GM12878 (cell line): ENCODE results near the gene NUP210L. TPM values are rescaled to one million over a fixed set of nuclear protein-coding genes. Genes with fewer than 3 reads are reported as not detected.

Experiments
- BHLHE40 ChIP-seq, 2 experiments: fragments of 450-650 bp in 1 of 2; IDR thresholded peaks; 2 replicates each; pipeline ENCODE4 v1.6.1; 2011 to 2017; ENCODE audit warnings: low read depth in 2 of 2, borderline replicate concordance in 1 of 2, improper control_type of control experiment in 1 of 2, low read length in 1 of 2, mild to moderate bottlenecking in 1 of 2
- DPF2 ChIP-seq: fragments of 450-650 bp; IDR thresholded peaks from 2 replicates; pipeline ENCODE4 v1.6.1; 2017; ENCODE audit warnings: mild to moderate bottlenecking
- MXI1 ChIP-seq: fragments of 150-350 bp; IDR thresholded peaks from 2 replicates; pipeline ENCODE4 v1.6.1; 2011; ENCODE audit warnings: low read depth, mild to moderate bottlenecking, inconsistent platforms, low read length, improper control_type of control experiment
- RUNX3 ChIP-seq: IDR thresholded peaks from 2 replicates; pipeline ENCODE4 v1.6.1; 2012; ENCODE audit warnings: low read length, inconsistent platforms
- SMARCA5 ChIP-seq: fragments of 450-650 bp; IDR thresholded peaks from 2 replicates; pipeline ENCODE4 v1.6.1; 2017; ENCODE audit warnings: mild to moderate bottlenecking
- TAF1 ChIP-seq: IDR thresholded peaks from 2 replicates; pipeline ENCODE4 v1.6.1; 2011; ENCODE audit warnings: mild to moderate bottlenecking, low read depth, low read length, borderline replicate concordance
- TARDBP ChIP-seq: IDR thresholded peaks from 2 replicates; pipeline ENCODE4 v1.6.1; 2016; ENCODE audit warnings: borderline replicate concordance
- TBL1XR1 ChIP-seq: IDR thresholded peaks from 2 replicates; pipeline ENCODE4 v1.6.1; 2012; ENCODE audit warnings: low read depth, low read length, improper control_type of control experiment
- polyA plus RNA-seq, 11 experiments: library from polyadenylated mRNA; depleted of rRNA in 4 of 11; unstranded in 6 of 11; stranded (reverse) in 5 of 11; fragments of >200 nt; fragmentation: Nextera tagmentation in 4 of 11; fragmentation: Illumina TruSeq in 1 of 11; extraction: Ambion mirVana in 4 of 11; extraction: Trizol in 1 of 11; gene quantifications; 1 replicate in 1 of 11; 2 replicates in 10 of 11; pipeline versions ENCODE4 v1.2.1 to v1.2.3, GENCODE V29; 2011 to 2016; ENCODE audit warnings: inconsistent platforms in 2 of 11, missing spikeins in 2 of 11, low read depth in 1 of 11
- total RNA-seq, 4 experiments: library from RNA; depleted of rRNA in 3 of 4; stranded (reverse); fragments of >200 nt in 3 of 4; fragmentation: Illumina TruSeq in 1 of 4; extraction: Trizol in 1 of 4; gene quantifications; 2 replicates each; pipeline versions ENCODE4 v1.2.1 to v1.2.3, GENCODE V29; 2013 to 2021
- TF ChIP-seq, protein P1 (sequence below): IDR thresholded peaks from 2 replicates; pipeline ENCODE4 v1.6.1; 2012; ENCODE audit warnings: low read depth, low read length, improper control_type of control experiment
- TF ChIP-seq, protein P2 (sequence below): IDR thresholded peaks from 2 replicates; pipeline ENCODE4 v1.6.1; 2012; ENCODE audit warnings: low read length, inconsistent platforms
- TF ChIP-seq, protein P3 (sequence below): IDR thresholded peaks from 2 replicates; pipeline ENCODE4 v1.6.1; 2012; ENCODE audit warnings: improper control_type of control experiment, low read depth, low read length; ENCODE audit not compliant: insufficient replicate concordance
- TF ChIP-seq, protein P4 (sequence below), 3 experiments: IDR thresholded peaks in 2 of 3; conservative IDR thresholded peaks in 1 of 3; 2 replicates each; pipeline ENCODE4 v1.5.1; 2011; ENCODE audit warnings: low read depth in 3 of 3, low read length in 3 of 3, mild to moderate bottlenecking in 3 of 3, control low read depth in 2 of 3, moderate library complexity in 2 of 3, inconsistent platforms in 1 of 3, mixed read lengths in 1 of 3; ENCODE audit not compliant: control insufficient read depth in 2 of 3, insufficient read depth in 1 of 3; ENCODE audit errors: extremely low read depth in 1 of 3
- TF ChIP-seq, protein P5 (sequence below): IDR thresholded peaks from 2 replicates; pipeline ENCODE4 v1.6.1; 2011; ENCODE audit warnings: low read depth, low read length, improper control_type of control experiment, borderline replicate concordance
- TF ChIP-seq, protein P6 (sequence below): IDR thresholded peaks from 2 replicates; pipeline ENCODE4 v1.6.1; 2012; ENCODE audit warnings: low read depth, low read length, improper control_type of control experiment
- TF ChIP-seq, protein P7 (sequence below): fragments of 450-650 bp; IDR thresholded peaks from 2 replicates; pipeline ENCODE4 v1.6.1; 2017; ENCODE audit warnings: low read depth, mild to moderate bottlenecking, moderate library complexity

NUP210L gene
- total and polyA plus RNA-seq, 10 of the 15 experiments (the other 5 are each of a cell fraction or from before 2014, with no cell fraction given): 0.04 to 0.08 (median 0.07) TPM; not detected in 7

DNA sequence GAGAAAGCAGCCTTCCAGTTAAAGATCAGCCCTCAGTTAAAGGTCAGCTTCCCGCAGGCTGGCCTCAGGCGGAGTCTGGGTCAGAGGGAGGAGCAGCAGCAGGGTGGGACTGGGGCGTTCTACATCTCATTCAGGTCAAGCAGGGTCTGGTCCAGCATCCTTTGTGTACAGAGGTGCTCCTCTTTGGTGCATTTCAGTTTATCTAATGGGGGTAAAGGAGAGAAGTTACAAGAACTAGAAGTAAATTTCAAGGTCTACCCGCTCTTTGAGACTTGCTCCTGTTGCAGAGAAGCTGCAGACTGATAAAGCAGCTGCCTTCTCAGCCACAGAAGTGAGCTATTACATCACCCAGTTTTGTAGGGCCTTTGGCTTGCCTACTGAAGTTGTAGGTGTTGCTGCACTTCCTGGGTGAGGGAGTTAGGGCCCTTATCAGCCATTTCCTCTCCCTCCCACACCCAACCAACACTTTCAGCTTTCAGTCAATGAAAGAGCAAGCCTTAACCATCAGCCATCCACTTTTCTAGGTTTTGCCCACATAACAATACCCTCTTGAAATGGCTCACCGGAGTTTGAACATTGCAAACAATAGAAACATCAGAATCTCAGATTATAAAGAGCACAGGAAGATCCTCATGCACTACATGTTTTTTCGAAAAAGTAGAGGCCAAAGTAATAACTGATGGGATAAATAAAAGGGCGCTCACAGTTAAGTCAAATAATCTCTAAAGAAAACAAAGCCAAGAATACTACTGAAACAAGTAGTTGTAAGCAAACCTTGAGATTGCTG is 2.8 kb upstream of the NUP210L start (continued):
- TF ChIP-seq DPF2 (0 out of 2 replicates have a peak, but pooled peaks have one; percentile 16), BHLHE40 (IDR thresholded peaks at IDR 0.05; ENCODE audit: borderline replicate concordance in 1 of 2, low read depth in 2 of 2, low read length in 1 of 2) (peak in 1 of 2 experiments; percentile 7; a peak in 1 of 4 replicates), SMARCA5 (peak; percentile 32; the same call in 1 of the 2 replicates), TBL1XR1 (no peak), TAF1 (0 out of 2 replicates have a peak, but pooled peaks have one; percentile 11), RUNX3 (peak; percentile 74), MXI1 (no peak), TARDBP (no peak)
- TF ChIP-seq, protein P1, sequence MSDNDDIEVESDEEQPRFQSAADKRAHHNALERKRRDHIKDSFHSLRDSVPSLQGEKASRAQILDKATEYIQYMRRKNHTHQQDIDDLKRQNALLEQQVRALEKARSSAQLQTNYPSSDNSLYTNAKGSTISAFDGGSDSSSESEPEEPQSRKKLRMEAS: no peak
- TF ChIP-seq, protein P2, sequence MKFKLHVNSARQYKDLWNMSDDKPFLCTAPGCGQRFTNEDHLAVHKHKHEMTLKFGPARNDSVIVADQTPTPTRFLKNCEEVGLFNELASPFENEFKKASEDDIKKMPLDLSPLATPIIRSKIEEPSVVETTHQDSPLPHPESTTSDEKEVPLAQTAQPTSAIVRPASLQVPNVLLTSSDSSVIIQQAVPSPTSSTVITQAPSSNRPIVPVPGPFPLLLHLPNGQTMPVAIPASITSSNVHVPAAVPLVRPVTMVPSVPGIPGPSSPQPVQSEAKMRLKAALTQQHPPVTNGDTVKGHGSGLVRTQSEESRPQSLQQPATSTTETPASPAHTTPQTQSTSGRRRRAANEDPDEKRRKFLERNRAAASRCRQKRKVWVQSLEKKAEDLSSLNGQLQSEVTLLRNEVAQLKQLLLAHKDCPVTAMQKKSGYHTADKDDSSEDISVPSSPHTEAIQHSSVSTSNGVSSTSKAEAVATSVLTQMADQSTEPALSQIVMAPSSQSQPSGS: peak; percentile 44; the same call in 1 of the 2 replicates
- TF ChIP-seq, protein P3, sequence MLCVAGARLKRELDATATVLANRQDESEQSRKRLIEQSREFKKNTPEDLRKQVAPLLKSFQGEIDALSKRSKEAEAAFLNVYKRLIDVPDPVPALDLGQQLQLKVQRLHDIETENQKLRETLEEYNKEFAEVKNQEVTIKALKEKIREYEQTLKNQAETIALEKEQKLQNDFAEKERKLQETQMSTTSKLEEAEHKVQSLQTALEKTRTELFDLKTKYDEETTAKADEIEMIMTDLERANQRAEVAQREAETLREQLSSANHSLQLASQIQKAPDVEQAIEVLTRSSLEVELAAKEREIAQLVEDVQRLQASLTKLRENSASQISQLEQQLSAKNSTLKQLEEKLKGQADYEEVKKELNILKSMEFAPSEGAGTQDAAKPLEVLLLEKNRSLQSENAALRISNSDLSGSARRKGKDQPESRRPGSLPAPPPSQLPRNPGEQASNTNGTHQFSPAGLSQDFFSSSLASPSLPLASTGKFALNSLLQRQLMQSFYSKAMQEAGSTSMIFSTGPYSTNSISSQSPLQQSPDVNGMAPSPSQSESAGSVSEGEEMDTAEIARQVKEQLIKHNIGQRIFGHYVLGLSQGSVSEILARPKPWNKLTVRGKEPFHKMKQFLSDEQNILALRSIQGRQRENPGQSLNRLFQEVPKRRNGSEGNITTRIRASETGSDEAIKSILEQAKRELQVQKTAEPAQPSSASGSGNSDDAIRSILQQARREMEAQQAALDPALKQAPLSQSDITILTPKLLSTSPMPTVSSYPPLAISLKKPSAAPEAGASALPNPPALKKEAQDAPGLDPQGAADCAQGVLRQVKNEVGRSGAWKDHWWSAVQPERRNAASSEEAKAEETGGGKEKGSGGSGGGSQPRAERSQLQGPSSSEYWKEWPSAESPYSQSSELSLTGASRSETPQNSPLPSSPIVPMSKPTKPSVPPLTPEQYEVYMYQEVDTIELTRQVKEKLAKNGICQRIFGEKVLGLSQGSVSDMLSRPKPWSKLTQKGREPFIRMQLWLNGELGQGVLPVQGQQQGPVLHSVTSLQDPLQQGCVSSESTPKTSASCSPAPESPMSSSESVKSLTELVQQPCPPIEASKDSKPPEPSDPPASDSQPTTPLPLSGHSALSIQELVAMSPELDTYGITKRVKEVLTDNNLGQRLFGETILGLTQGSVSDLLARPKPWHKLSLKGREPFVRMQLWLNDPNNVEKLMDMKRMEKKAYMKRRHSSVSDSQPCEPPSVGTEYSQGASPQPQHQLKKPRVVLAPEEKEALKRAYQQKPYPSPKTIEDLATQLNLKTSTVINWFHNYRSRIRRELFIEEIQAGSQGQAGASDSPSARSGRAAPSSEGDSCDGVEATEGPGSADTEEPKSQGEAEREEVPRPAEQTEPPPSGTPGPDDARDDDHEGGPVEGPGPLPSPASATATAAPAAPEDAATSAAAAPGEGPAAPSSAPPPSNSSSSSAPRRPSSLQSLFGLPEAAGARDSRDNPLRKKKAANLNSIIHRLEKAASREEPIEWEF: no peak
- TF ChIP-seq, protein P4, sequence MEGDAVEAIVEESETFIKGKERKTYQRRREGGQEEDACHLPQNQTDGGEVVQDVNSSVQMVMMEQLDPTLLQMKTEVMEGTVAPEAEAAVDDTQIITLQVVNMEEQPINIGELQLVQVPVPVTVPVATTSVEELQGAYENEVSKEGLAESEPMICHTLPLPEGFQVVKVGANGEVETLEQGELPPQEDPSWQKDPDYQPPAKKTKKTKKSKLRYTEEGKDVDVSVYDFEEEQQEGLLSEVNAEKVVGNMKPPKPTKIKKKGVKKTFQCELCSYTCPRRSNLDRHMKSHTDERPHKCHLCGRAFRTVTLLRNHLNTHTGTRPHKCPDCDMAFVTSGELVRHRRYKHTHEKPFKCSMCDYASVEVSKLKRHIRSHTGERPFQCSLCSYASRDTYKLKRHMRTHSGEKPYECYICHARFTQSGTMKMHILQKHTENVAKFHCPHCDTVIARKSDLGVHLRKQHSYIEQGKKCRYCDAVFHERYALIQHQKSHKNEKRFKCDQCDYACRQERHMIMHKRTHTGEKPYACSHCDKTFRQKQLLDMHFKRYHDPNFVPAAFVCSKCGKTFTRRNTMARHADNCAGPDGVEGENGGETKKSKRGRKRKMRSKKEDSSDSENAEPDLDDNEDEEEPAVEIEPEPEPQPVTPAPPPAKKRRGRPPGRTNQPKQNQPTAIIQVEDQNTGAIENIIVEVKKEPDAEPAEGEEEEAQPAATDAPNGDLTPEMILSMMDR (IDR thresholded peaks at IDR 0.05 in 2 of 3, conservative IDR thresholded peaks at IDR 0.05 in 1 of 3; ENCODE audit: control insufficient read depth in 2 of 3, extremely low read depth in 1 of 3, insufficient read depth in 1 of 3, low read depth in 3 of 3, low read length in 3 of 3): no peak
- TF ChIP-seq, protein P5, sequence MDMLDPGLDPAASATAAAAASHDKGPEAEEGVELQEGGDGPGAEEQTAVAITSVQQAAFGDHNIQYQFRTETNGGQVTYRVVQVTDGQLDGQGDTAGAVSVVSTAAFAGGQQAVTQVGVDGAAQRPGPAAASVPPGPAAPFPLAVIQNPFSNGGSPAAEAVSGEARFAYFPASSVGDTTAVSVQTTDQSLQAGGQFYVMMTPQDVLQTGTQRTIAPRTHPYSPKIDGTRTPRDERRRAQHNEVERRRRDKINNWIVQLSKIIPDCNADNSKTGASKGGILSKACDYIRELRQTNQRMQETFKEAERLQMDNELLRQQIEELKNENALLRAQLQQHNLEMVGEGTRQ: no peak
- TF ChIP-seq, protein P6, sequence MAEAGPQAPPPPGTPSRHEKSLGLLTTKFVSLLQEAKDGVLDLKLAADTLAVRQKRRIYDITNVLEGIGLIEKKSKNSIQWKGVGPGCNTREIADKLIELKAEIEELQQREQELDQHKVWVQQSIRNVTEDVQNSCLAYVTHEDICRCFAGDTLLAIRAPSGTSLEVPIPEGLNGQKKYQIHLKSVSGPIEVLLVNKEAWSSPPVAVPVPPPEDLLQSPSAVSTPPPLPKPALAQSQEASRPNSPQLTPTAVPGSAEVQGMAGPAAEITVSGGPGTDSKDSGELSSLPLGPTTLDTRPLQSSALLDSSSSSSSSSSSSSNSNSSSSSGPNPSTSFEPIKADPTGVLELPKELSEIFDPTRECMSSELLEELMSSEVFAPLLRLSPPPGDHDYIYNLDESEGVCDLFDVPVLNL: no peak
- TF ChIP-seq, protein P7, sequence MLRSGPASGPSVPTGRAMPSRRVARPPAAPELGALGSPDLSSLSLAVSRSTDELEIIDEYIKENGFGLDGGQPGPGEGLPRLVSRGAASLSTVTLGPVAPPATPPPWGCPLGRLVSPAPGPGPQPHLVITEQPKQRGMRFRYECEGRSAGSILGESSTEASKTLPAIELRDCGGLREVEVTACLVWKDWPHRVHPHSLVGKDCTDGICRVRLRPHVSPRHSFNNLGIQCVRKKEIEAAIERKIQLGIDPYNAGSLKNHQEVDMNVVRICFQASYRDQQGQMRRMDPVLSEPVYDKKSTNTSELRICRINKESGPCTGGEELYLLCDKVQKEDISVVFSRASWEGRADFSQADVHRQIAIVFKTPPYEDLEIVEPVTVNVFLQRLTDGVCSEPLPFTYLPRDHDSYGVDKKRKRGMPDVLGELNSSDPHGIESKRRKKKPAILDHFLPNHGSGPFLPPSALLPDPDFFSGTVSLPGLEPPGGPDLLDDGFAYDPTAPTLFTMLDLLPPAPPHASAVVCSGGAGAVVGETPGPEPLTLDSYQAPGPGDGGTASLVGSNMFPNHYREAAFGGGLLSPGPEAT: no peak
